ENCODE data around the gene HNMT.

DNA sequence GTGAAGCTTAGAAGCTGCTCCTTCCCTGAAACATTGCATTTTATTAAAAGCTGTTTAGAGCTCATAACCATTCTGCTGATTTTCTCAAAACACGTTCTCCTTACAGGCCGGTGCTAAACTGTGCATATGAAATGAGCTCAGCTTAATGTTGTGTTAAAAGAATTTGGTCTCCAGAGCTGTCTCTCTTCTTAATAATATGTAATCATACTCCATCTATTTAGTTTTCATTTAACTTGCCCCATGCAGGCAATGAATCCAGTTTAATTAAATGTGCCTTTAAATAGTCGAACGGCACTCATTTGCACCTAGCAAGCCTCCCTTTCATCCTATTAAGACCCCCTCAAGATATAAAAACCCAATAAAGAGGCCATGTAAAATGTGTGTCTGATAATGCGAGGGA, 76.3 kb downstream of the HNMT start:
- TF ChIP-seq CTCF (IDR thresholded peaks at IDR 0.05) (no peak), POLR2A (IDR thresholded peaks at IDR 0.05; ENCODE audit: low read depth) (no peak), POLR2AphosphoS5 (IDR thresholded peaks at IDR 0.05) (no peak)
